Testis (tissue), 2 donors: ENCODE results near the gene VEGFB.

ENCODE experiments used
- CTCF ChIP-seq, 3 experiments: fragments of 450-650 bp in 2 of 3; fragments of 200-600 bp in 1 of 3; sonication (generic) in 1 of 3; IDR thresholded peaks; one replicate each; pipeline ENCODE4 v1.5.1; 2016 to 2019; ENCODE audit warnings: antibody characterized with exemption in 3 of 3, mild to moderate bottlenecking in 2 of 3, moderate library complexity in 1 of 3
- POLR2A ChIP-seq: fragments of 450-650 bp; IDR thresholded peaks from one replicate; pipeline ENCODE4 v1.6.1; 2017; ENCODE audit warnings: antibody characterized with exemption, mild to moderate bottlenecking, moderate library complexity

- no peak for TF ChIP-seq POLR2A
- no peak for TF ChIP-seq CTCF (IDR thresholded peaks at IDR 0.05)
Measured at GRCh38 chr11:64223001-64223651, 11.3 kb upstream of the VEGFB start.
